GM12891 (cell line): Measurements from ENCODE around the gene NCMAP.

Source experiments
- POLR2A ChIP-seq: IDR thresholded peaks from 2 replicates; pipeline ENCODE4 v1.6.1; 2011; ENCODE audit warnings: low read depth, low read length, control low read depth
- POLR2AphosphoS5 ChIP-seq: IDR thresholded peaks from 2 replicates; pipeline ENCODE4 v1.6.1; 2011; ENCODE audit warnings: low read depth, low read length, control low read depth
- POU2F2 ChIP-seq: IDR thresholded peaks from 2 replicates; pipeline ENCODE4 v1.6.1; 2011; ENCODE audit warnings: low read depth, mild to moderate bottlenecking, control low read depth, low read length, moderate library complexity
- SPI1 ChIP-seq: IDR thresholded peaks from 2 replicates; pipeline ENCODE4 v1.6.1; 2011; ENCODE audit warnings: low read depth, low read length, control low read depth
- TAF1 ChIP-seq: IDR thresholded peaks from 2 replicates; pipeline ENCODE4 v1.6.1; 2011; ENCODE audit warnings: low read depth, low read length, control low read depth

- TF ChIP-seq POLR2AphosphoS5, result no peak
- TF ChIP-seq TAF1, result no peak
- no peak for TF ChIP-seq POLR2A
- TF ChIP-seq SPI1, result no peak
- no peak for TF ChIP-seq POU2F2
Observed at GRCh38 chr1:24606296-24606605, 50.4 kb downstream of the NCMAP start.
